Neuron (in vitro differentiated cells): ENCODE data around the gene LARP4B.

Experiments used
- H2AFZ ChIP-seq: one replicate; pipeline ENCODE4 v1.6.1; 2013; ENCODE audit warnings: low read depth, mild to moderate bottlenecking, inconsistent platforms, low read length, moderate library complexity
- H3K27me3 ChIP-seq: one replicate; pipeline ENCODE4 v1.6.1; 2013; ENCODE audit warnings: low read length; ENCODE audit not compliant: insufficient read depth
- H3K36me3 ChIP-seq: one replicate; pipeline ENCODE4 v1.6.1; 2013; ENCODE audit warnings: low read length; ENCODE audit not compliant: insufficient read depth
- H3K4me1 ChIP-seq: one replicate; pipeline ENCODE4 v1.6.1; 2013; ENCODE audit warnings: low read length; ENCODE audit not compliant: insufficient read depth
- H3K4me3 ChIP-seq: 2 replicates; pipeline ENCODE4 v1.5.1; 2013; ENCODE audit warnings: mild to moderate bottlenecking, low read length, moderate library complexity
- H3K9me3 ChIP-seq: one replicate; pipeline ENCODE4 v1.6.1; 2013; ENCODE audit warnings: low read length

The LARP4B gene

GRCh38 chr10:811379-812175 lies 119.9 kb downstream of the LARP4B start:
- H3K27me3 ChIP-seq: no peaks in the 10 kb centered on the region
- peaks cover 71% of the 10 kb centered on the region for H3K36me3 ChIP-seq
- no peaks in the 10 kb centered on the region for H3K9me3 ChIP-seq
- H2AFZ ChIP-seq: no peak overlapping the region
- H3K4me1 ChIP-seq: no peaks in the 10 kb centered on the region
- no peak overlapping the region for H3K4me3 ChIP-seq

GRCh38 chr10:810351-810846 lies 121.1 kb downstream of the LARP4B start:
- no peak overlapping the region for H2AFZ ChIP-seq
- H3K4me1 ChIP-seq: no peaks in the 10 kb centered on the region
- no peak overlapping the region for H3K4me3 ChIP-seq
- H3K36me3 ChIP-seq: peaks cover 69% of the 10 kb centered on the region
- H3K9me3 ChIP-seq: no peaks in the 10 kb centered on the region
- H3K27me3 ChIP-seq: no peaks in the 10 kb centered on the region

- no peaks in the 10 kb centered on the region for H3K9me3 ChIP-seq
- H3K4me3 ChIP-seq: no peak overlapping the region
- no peaks in the 10 kb centered on the region for H3K4me1 ChIP-seq
- H3K36me3 ChIP-seq: peaks cover 63% of the 10 kb centered on the region
- H2AFZ ChIP-seq: no peak overlapping the region
- no peaks in the 10 kb centered on the region for H3K27me3 ChIP-seq
Observed at GRCh38 chr10:809671-810350, 121.7 kb downstream of the LARP4B start.

GRCh38 chr10:807958-808353 lies 123.5 kb downstream of the LARP4B start:
- Histone ChIP-seq H3K4me3 (no peak overlapping the region), H3K27me3 (no peaks in the 10 kb centered on the region), H2AFZ (no peak overlapping the region), H3K36me3 (peaks cover 50% of the 10 kb centered on the region), H3K9me3 (no peaks in the 10 kb centered on the region), H3K4me1 (no peaks in the 10 kb centered on the region)

GRCh38 chr10:807163-807957 lies 124.1 kb downstream of the LARP4B start:
- no peak overlapping the region for H3K4me3 ChIP-seq
- no peaks in the 10 kb centered on the region for H3K27me3 ChIP-seq
- H2AFZ ChIP-seq: no peak overlapping the region
- H3K9me3 ChIP-seq: no peaks in the 10 kb centered on the region
- peaks cover 44% of the 10 kb centered on the region for H3K36me3 ChIP-seq
- no peaks in the 10 kb centered on the region for H3K4me1 ChIP-seq

- no peaks in the 10 kb centered on the region for H3K9me3 ChIP-seq
- H3K36me3 ChIP-seq: peaks cover 38% of the 10 kb centered on the region
- H2AFZ ChIP-seq: no peak overlapping the region
Observed at GRCh38 chr10:806451-807162, 124.9 kb downstream of the LARP4B start.

GRCh38 chr10:805620-806305 lies 125.7 kb downstream of the LARP4B start:
- H2AFZ ChIP-seq: no peak overlapping the region
- H3K4me1 ChIP-seq: no peaks in the 10 kb centered on the region
- H3K4me3 ChIP-seq: no peak overlapping the region
- peaks cover 38% of the 10 kb centered on the region for H3K36me3 ChIP-seq
- no peaks in the 10 kb centered on the region for H3K9me3 ChIP-seq
- H3K27me3 ChIP-seq: no peaks in the 10 kb centered on the region

More at GRCh38 chr10:806451-807162, 124.9 kb downstream of the LARP4B start:
- Histone ChIP-seq H3K27me3 (no peaks in the 10 kb centered on the region), H3K4me3 (no peak overlapping the region), H3K4me1 (no peaks in the 10 kb centered on the region)

- Histone ChIP-seq H3K4me1 (no peaks in the 10 kb centered on the region), H3K27me3 (no peaks in the 10 kb centered on the region), H3K36me3 (peaks cover 37% of the 10 kb centered on the region), H3K4me3 (no peak overlapping the region), H3K9me3 (no peaks in the 10 kb centered on the region), H2AFZ (no peak overlapping the region)
Observed at GRCh38 chr10:804787-805619, 126.5 kb downstream of the LARP4B start.

GRCh38 chr10:804191-804781 lies 127.2 kb downstream of the LARP4B start:
- Histone ChIP-seq H3K27me3 (no peaks in the 10 kb centered on the region), H3K4me1 (no peaks in the 10 kb centered on the region), H3K36me3 (peaks cover 30% of the 10 kb centered on the region), H2AFZ (no peak overlapping the region), H3K4me3 (no peak overlapping the region), H3K9me3 (no peaks in the 10 kb centered on the region)

- no peak overlapping the region for H2AFZ ChIP-seq
- peaks cover 3% of the 10 kb centered on the region for H3K9me3 ChIP-seq
- H3K36me3 ChIP-seq: peaks cover 21% of the 10 kb centered on the region
- H3K27me3 ChIP-seq: no peaks in the 10 kb centered on the region
- H3K4me1 ChIP-seq: no peaks in the 10 kb centered on the region
- no peak overlapping the region for H3K4me3 ChIP-seq
Observed at GRCh38 chr10:803041-803741, 128.3 kb downstream of the LARP4B start.

GRCh38 chr10:802506-802905 lies 129.0 kb downstream of the LARP4B start:
- Histone ChIP-seq H3K27me3 (no peaks in the 10 kb centered on the region), H3K4me1 (no peaks in the 10 kb centered on the region), H3K36me3 (peaks cover 14% of the 10 kb centered on the region), H3K9me3 (peaks cover 3% of the 10 kb centered on the region), H3K4me3 (no peak overlapping the region), H2AFZ (no peak overlapping the region)
